Hematopoietic multipotent progenitor cell treated with erythropoietin and hydrocortisone succinate and interleukin-3 and kit ligand, for 8 days (in vitro differentiated cells): ENCODE data around the gene GRB10.
"Not testable (repeated sequence)": the region's sequence is repeated elsewhere in the genome, so short reads cannot be mapped to it uniquely, and the experiment has no call there.

Source experiments
- DNase-seq: peaks from one replicate; pipeline ENCODE4 v3.0.0-alpha.2; 2015

GRB10 gene

GRCh38 chr7:50598460-50599343 is 184.0 kb downstream of the GRB10 start:
- no peak for DNase-seq

DNA sequence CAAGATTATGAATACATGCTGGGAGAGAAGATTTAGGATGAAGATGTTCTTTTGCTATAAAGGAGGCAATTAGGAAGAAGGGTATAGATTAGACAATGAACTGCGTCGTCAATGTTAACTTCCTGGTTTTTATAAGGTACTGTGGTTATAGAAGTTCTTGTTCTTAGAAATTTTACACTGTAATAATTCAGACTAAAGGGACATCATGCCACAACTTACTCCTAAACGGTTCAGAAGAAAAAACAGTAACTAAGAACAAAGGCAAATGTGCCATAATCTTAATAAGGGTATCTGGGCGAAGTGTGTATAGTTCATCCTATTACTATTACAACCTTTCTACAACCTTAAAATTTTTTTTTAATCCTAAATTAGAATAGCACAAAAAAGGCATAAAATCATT is 186.2 kb downstream of the GRB10 start:
- DNase-seq, result no peak

GRCh38 chr7:50595491-50596102 is 187.1 kb downstream of the GRB10 start:
- DNase-seq, result peak; percentile 15

GRCh38 chr7:50594734-50595485 is 187.8 kb downstream of the GRB10 start:
- no peak for DNase-seq

GRCh38 chr7:50594136-50594535 is 188.6 kb downstream of the GRB10 start:
- DNase-seq, result no peak

GRCh38 chr7:50592940-50593339 is 189.8 kb downstream of the GRB10 start:
- DNase-seq, result no peak

- DNase-seq, result no peak
Measured at GRCh38 chr7:50591480-50592438, 190.9 kb downstream of the GRB10 start.

DNA sequence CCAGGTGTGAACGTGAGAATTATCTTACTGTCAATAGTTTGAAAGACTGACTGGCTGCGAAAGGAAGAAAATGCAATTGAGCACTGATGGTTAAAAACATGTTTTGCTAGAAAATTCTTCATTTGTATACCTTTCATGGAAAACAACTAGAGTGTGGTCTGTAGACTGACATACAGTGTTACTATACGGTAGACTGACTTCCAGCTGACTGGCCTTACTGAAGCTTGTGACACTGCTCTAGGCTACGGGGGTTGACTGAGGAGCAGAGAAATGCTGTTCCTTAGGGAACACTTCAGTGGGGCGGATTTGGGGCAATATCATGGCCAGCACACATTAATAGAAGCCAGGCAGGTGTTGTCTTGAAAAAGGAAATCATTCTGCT is 191.6 kb downstream of the GRB10 start:
- DNase-seq, result no peak

DNA sequence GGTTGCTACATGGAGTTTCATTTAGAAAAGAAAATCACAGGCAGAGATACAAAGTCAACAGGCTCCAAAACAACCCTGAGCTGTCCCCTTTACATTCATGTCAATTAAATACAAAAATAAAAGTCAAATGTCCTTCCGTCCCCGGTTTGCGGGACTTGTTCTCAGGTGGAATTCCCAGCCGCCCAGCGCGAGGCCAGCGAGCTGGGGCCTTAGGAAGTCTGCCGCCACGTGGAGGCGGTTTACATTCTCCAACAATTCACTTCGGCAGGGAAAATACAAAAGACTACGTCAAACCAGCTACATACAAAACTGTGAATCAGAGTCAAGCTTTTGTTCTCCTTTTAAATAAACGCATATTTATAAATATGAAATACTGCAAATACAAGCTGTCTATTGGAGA is 192.2 kb downstream of the GRB10 start:
- no peak for DNase-seq

DNA sequence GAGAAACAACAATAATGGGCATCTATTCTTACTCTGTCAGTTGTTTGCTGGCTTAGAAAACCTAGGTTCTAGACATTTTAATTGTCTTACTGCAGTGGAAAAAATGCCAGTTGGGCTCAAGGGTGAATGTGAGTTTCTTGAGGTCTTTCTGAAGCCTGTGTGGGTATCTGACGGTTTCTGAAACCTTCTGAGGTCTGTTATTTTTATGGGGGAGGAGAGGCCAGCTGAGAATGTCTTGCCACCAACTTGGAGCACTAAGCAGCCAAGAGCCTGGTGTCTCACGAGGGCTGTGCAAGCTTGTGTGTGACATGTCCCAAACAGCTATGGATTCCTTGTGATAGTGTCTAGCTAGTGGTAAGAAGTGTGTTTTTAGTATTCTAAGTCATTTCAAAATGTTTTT is 193.3 kb downstream of the GRB10 start:
- no peak for DNase-seq

DNA sequence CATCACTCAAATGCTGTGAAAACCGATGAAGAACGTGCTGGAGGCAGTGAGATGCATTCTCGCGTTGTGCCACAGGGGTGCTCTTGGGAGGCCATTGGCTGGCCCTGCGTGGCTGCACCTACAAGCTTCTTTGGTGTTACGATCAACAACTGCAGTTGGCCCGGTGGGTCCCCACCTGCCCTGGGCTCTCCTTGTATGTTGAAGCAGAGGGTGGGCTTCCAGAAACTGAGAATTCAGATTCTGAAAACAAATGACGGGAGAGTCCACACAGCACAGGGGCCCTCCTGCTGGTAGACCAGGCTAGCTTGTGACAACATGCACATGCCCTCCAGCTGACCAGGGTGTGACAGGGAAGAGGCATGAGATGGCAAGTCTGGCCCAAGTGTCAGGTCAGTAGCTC is 193.8 kb downstream of the GRB10 start:
- peak; percentile 16 for DNase-seq

DNA sequence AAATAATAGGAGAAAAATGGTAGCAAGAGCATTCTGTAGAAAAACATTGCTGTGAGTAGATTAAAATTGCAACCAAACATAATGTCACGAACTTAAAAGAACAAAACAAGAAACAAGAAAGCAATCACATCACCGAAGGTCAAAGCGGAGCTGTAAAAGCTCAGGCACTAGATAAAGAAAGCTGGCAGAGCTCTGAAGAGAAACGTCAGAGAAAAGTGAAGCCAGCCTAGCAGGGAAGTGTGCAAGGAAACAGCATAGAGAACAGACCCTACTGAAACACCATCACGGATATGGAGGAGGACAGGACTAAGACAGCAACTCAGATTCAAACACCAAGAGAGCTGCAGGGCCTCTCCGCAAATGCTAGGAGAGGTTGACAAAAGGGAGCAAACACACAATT is 195.0 kb downstream of the GRB10 start:
- DNase-seq, result no peak

GRCh38 chr7:50584793-50585408 is 197.8 kb downstream of the GRB10 start:
- no peak for DNase-seq

DNA sequence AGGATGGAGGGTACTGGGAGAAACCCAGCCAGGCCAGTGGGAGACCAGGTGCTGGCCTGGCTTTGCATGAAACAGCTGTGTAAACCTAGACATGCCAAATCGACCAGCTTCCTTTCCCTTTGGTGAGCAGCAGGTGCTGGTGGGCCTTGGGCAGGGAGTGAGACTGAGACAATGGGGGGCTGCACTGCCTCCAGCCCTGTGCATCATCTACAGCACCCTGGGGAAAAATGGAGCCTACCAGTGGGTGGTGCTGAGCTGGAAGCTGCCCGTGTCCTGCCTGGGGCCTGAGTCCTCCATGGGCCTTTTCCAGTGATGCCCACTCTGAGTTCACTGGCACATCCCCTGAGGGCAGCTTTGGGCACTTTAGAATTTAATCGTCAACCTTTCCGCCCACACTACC is 198.3 kb downstream of the GRB10 start:
- no peak for DNase-seq

DNA sequence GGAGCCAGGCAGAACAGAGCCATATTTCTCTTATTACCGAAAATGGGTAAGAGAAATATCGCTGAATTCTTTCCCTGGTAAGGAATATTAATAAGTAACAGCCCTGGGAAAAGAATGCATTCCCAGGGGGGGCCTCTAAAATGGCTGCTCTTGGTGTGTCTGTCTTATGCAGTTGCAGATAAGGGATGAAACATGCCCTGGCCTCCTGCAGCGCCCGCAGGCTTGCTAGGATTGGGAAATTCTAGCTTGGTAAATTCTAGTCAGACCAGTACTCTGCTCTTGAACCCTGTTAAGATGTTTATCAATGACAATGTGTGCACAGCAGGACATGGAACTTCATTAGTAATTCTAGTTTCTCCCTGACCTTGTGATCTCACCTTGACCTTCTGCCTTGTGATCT is 199.4 kb downstream of the GRB10 start:
- not testable (repeated sequence) for DNase-seq

- DNase-seq, result not testable (repeated sequence)
Measured at GRCh38 chr7:50582271-50582670, 200.4 kb downstream of the GRB10 start.

- not testable (repeated sequence) for DNase-seq
Measured at GRCh38 chr7:50580666-50581065, 202.0 kb downstream of the GRB10 start.

GRCh38 chr7:50580057-50580456 is 202.6 kb downstream of the GRB10 start:
- no peak for DNase-seq

DNA sequence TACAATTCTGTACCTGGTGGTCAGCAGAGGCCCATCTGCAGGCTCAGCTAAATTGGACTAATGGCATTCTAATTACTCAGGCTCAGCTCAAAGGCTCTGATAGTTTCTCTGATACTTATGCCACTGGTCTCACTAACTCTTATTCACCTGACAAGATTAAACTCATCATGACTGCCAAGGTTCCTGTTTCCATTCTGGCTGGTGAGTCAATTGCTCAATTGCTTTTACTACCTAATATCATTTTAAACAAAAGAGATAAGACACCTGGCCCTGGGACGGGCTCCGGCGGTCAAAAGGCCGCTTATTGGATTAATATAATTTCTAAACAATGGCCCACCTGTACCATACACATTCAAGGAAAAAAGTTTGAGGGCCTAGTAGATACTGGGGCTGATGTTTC is 204.6 kb downstream of the GRB10 start:
- not testable (repeated sequence) for DNase-seq

DNA sequence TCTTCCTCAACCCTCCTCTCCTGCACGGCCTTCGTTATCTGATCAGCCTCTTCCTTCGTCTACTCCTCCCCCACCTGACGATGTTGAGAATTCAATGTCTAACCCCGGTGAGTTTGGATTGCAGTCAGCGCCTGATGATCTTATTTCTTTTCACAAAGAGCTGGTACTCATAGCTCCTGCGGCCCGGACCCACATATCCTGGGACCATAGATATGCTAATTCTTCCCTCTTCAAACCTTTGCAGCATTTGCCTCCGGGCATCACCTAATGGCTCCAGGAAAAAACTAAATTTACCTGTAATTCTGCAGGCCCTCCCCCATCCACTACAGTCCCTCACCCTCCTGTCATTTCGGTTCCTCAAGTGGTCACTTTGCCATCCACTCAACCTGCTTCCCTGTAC is 205.1 kb downstream of the GRB10 start:
- DNase-seq, result no peak

GRCh38 chr7:50576388-50576787 is 206.3 kb downstream of the GRB10 start:
- DNase-seq, result not testable (repeated sequence)

DNA sequence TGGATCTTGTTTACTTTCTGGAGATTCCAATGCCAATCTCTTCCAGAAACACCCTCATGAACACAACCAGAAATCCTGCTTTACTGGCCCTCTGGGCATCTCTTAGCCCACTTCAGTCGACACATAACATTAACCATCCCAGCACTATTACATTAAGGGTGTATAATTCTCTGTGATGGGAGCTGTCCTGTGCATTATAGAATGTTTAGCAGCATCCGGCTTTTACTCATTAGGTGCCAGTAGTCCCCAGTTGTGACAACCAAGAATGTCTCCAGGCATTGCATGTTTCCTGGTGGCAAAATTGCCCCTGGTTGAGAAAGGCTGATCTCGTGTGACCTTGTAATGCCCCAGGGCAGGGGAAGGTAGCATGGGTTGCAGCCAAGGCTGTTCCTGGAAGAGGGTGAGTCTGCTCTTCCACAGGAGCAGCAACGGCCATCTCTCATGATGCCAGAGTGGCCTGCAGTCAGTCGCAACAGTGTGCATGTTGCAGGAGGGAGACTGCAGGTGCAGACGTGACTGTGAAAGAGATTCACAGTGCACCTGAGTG is 214.9 kb downstream of the GRB10 start:
- no peak for DNase-seq
